Hepatocyte (in vitro differentiated cells): ENCODE data around the gene SLC27A3. TPM values are rescaled to one million over a fixed set of nuclear protein-coding genes. Genes with fewer than 3 reads are reported as not detected.

Experiments
- DNase-seq: peaks from one replicate; pipeline ENCODE4 v3.0.0-alpha.2; 2016; ENCODE audit warnings: low spot score
- H2AFZ ChIP-seq: fragments of 200-600 bp; sonication (generic); 2 replicates; pipeline ENCODE4 v1.6.0; 2016; ENCODE audit warnings: antibody characterized with exemption, mild to moderate bottlenecking
- H3K27ac ChIP-seq: fragments of 200-600 bp; sonication (generic); 2 replicates; pipeline ENCODE4 v1.5.1; 2016; ENCODE audit warnings: mild to moderate bottlenecking
- H3K27me3 ChIP-seq: fragments of 200-600 bp; sonication (generic); 2 replicates; pipeline ENCODE4 v1.6.1; 2016
- H3K36me3 ChIP-seq: fragments of 200-600 bp; sonication (generic); replicated peaks from 2 replicates; pipeline ENCODE4 v1.5.1; 2016; ENCODE audit warnings: low read depth; ENCODE audit not compliant: insufficient read depth
- H3K4me1 ChIP-seq: fragments of 200-600 bp; sonication (generic); 2 replicates; pipeline ENCODE4 v1.5.1; 2016; ENCODE audit warnings: mild to moderate bottlenecking, moderate library complexity; ENCODE audit not compliant: insufficient read depth
- H3K4me2 ChIP-seq: fragments of 200-600 bp; sonication (generic); 2 replicates; pipeline ENCODE4 v1.6.0; 2016
- H3K4me3 ChIP-seq: fragments of 200-600 bp; sonication (generic); 2 replicates; pipeline ENCODE4 v1.5.1; 2016; ENCODE audit warnings: mild to moderate bottlenecking
- H3K79me2 ChIP-seq: fragments of 200-600 bp; sonication (generic); 2 replicates; pipeline ENCODE4 v1.6.0; 2017; ENCODE audit warnings: mild to moderate bottlenecking
- H3K9me2 ChIP-seq: fragments of 200-600 bp; sonication (generic); replicated peaks from 2 replicates; pipeline ENCODE4 v1.6.0; 2017; ENCODE audit warnings: mild to moderate bottlenecking; ENCODE audit not compliant: insufficient read depth
- H3K9me3 ChIP-seq: fragments of 200-600 bp; sonication (generic); 2 replicates; pipeline ENCODE4 v1.5.1; 2016; ENCODE audit warnings: low read depth, mild to moderate bottlenecking
- H4K20me1 ChIP-seq: fragments of 200-600 bp; sonication (generic); 2 replicates; pipeline ENCODE4 v1.6.0; 2016; ENCODE audit warnings: mild to moderate bottlenecking; ENCODE audit not compliant: insufficient read depth, poor library complexity, severe bottlenecking
- CTCF ChIP-seq: fragments of 200-600 bp; sonication (generic); IDR thresholded peaks from 2 replicates; pipeline ENCODE4 v1.5.1; 2016; ENCODE audit warnings: antibody characterized with exemption, mild to moderate bottlenecking; ENCODE audit not compliant: poor library complexity
- EZH2 ChIP-seq: fragments of 200-600 bp; sonication (generic); IDR thresholded peaks from 2 replicates; pipeline ENCODE4 v1.6.1; 2016; ENCODE audit warnings: antibody characterized with exemption, mild to moderate bottlenecking, borderline replicate concordance
- EZH2phosphoT487 ChIP-seq: fragments of 200-600 bp; sonication (generic); IDR thresholded peaks from one replicate; pipeline ENCODE4 v1.6.1; 2018; ENCODE audit warnings: antibody characterized with exemption, mild to moderate bottlenecking, low read depth, moderate library complexity; ENCODE audit not compliant: unreplicated experiment, severe bottlenecking
- WGBS: methylation state at CpG from one replicate; pipeline ENCODE4 v1.1.6; 2016; ENCODE audit warnings: low lambda C conversion rate; ENCODE audit errors: missing lambda C conversion rate; 5-methylcytosine and 5-hydroxymethylcytosine counted together
- polyA plus RNA-seq: library from polyadenylated mRNA; unstranded; fragments of >200 nt; fragmentation: Nextera tagmentation; extraction: Ambion mirVana; gene quantifications from 2 replicates; pipeline ENCODE4 v1.2.1, GENCODE V29; 2016
- total RNA-seq: library from RNA; depleted of rRNA; stranded (reverse); fragments of >200 nt; gene quantifications from 2 replicates; pipeline ENCODE4 v1.2.3, GENCODE V29; 2014

SLC27A3 gene
- total and polyA plus RNA-seq, 2 experiments from 2014 or later: 21.5 to 37.2 TPM

DNA sequence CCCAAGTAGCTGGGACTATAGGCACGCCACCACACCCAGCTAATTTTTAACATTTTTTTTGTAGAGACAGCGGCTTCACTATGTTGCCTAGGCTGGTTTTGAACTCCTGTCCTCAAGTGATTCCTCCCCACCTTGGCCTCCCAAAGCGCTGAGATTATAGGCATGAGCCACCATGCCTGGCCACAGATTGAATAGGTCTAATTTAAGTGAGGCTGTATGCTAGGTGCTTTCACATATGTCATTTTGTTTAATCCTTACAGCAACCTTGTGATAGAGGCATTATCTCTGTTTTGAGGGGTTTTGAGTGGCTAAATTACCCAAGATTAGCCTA, 40.2 kb upstream of the SLC27A3 start:
- H3K4me1 ChIP-seq: peaks cover 8% of the 10 kb centered on the region
- no peak overlapping the region for H3K4me2 ChIP-seq
- H3K27ac ChIP-seq: no peak overlapping the region
- no peaks in the 10 kb centered on the region for H3K9me2 ChIP-seq
- peaks cover 49% of the 10 kb centered on the region for H3K79me2 ChIP-seq
- TF ChIP-seq EZH2 (no peak), EZH2phosphoT487 (no peak), CTCF (no peak)
- H3K27me3 ChIP-seq: no peaks in the 10 kb centered on the region
- DNase-seq: no peak
- H2AFZ ChIP-seq: no peak overlapping the region
- H3K4me3 ChIP-seq: no peak overlapping the region
- H3K36me3 ChIP-seq: no peaks in the 10 kb centered on the region
- no peaks in the 10 kb centered on the region for H3K9me3 ChIP-seq
- WGBS: 85% methylated on average over 3 of the region's 3 CpGs
- H4K20me1 ChIP-seq: no peaks in the 10 kb centered on the region

DNA sequence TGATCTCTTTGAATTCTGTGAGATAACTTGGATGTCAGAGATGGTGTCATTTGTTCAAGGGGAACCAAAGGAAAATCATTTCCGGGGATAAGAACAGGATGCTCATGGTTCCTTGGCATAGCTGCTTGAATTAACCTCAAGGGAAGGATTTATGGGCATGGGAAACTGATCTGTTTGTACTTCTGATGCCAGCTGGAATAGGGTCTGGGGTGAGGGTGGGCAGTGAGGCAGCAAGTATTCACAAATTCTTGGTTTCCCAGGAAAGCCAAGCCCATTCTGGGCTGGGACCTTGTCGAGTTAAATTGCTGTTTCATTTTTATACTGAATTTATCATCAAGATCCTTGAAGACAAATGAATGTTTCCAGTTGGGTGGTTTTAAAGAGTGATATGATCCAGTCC, 33.2 kb upstream of the SLC27A3 start:
- Histone ChIP-seq H3K9me2 (no peaks in the 10 kb centered on the region), H3K9me3 (no peaks in the 10 kb centered on the region), H3K4me1 (peaks cover 27% of the 10 kb centered on the region), H2AFZ (no peak overlapping the region), H3K27ac (peak overlapping the region; percentile 92), H3K4me2 (no peak overlapping the region), H3K36me3 (no peaks in the 10 kb centered on the region), H3K4me3 (no peak overlapping the region), H3K79me2 (peaks cover 14% of the 10 kb centered on the region), H3K27me3 (no peaks in the 10 kb centered on the region), H4K20me1 (no peaks in the 10 kb centered on the region)
- TF ChIP-seq EZH2 (no peak), EZH2phosphoT487 (no peak), CTCF (no peak)
- DNase-seq: no peak
- WGBS: 56% methylated on average over 2 of the region's 2 CpGs

DNA sequence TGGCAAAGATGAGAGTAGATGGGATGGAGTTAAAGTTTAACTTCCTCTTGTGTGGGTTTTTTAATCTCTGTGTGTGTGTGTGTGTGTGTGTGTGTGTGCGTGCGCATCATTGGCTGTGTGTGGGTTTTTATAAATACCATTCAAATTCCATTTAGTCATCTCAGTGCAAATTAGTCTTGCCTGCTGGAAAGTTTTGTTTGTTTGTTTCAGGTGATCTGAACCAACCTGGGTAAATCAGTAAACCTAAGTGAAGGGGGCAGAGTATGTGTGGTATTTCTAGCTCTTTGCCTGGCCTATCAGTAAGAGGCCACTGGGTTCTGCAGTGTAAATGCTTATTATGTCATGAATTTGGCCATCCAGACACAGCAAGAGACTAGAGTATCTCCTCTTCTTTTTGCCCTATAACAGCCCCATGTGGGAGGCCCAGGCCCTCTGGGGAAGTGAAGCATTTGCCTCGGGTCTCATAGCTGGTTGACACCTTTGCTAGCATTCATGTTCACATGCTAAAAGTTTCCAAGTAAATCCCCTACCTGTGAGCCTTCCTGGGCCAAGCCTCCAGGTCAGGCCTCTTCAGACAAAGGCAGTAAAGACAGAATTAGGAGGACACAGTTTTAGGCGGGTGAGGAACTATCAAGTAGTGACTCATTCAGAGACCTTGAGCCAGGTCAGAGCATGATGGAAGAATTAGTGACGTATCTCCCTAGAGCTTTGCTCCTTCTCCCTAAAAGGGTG, 32.6 kb upstream of the SLC27A3 start:
- H3K79me2 ChIP-seq: peaks cover 14% of the 10 kb centered on the region
- H3K4me1 ChIP-seq: peaks cover 27% of the 10 kb centered on the region
- no peak for TF ChIP-seq EZH2phosphoT487
- TF ChIP-seq EZH2: no peak
- TF ChIP-seq CTCF: no peak
- no peak overlapping the region for H2AFZ ChIP-seq
- no peaks in the 10 kb centered on the region for H3K9me2 ChIP-seq
- H4K20me1 ChIP-seq: no peaks in the 10 kb centered on the region
- WGBS: 55% methylated on average over 5 of the region's 5 CpGs
- peak; percentile 75 for DNase-seq
- H3K4me2 ChIP-seq: peak overlapping the region; percentile 35
- H3K27ac ChIP-seq: peak overlapping the region; percentile 92
- no peak overlapping the region for H3K4me3 ChIP-seq
- H3K27me3 ChIP-seq: no peaks in the 10 kb centered on the region
- H3K36me3 ChIP-seq: no peaks in the 10 kb centered on the region
- no peaks in the 10 kb centered on the region for H3K9me3 ChIP-seq

- Histone ChIP-seq H3K4me2 (no peak overlapping the region), H3K36me3 (no peaks in the 10 kb centered on the region), H3K4me3 (no peak overlapping the region), H2AFZ (no peak overlapping the region), H3K4me1 (peaks cover 34% of the 10 kb centered on the region), H3K9me2 (no peaks in the 10 kb centered on the region), H3K79me2 (peaks cover 12% of the 10 kb centered on the region), H3K27ac (no peak overlapping the region), H4K20me1 (no peaks in the 10 kb centered on the region), H3K9me3 (no peaks in the 10 kb centered on the region), H3K27me3 (no peaks in the 10 kb centered on the region)
- DNase-seq: no peak
- TF ChIP-seq EZH2phosphoT487 (no peak), CTCF (no peak), EZH2 (no peak)
- WGBS: 83% methylated on average over 2 of the region's 2 CpGs
Measured at GRCh38 chr1:153745417-153745816, 29.8 kb upstream of the SLC27A3 start.
